ENCODE measurements around the gene ANKS6.

Gene ANKS6

GRCh38 chr9:98708103-98708932, 88.0 kb downstream of the ANKS6 start:
- TF ChIP-seq CTCF (conservative IDR thresholded peaks at IDR 0.05; ENCODE audit: control insufficient read depth, insufficient read depth, low read depth, low read length) = no peak
- DNase-seq (ENCODE audit: low read depth) = no peak
- H3K4me3 ChIP-seq (ENCODE audit: control insufficient read depth, low read depth, low read length) = peak overlapping the region; percentile 43

GRCh38 chr9:98707166-98708102, 88.9 kb downstream of the ANKS6 start:
- H3K4me3 ChIP-seq (ENCODE audit: control insufficient read depth, low read depth, low read length) = peak overlapping the region; percentile 43
- DNase-seq (ENCODE audit: low read depth) = peak; percentile 82
- peak; percentile 63 for TF ChIP-seq CTCF (conservative IDR thresholded peaks at IDR 0.05; ENCODE audit: control insufficient read depth, insufficient read depth, low read depth, low read length)

- no peak for TF ChIP-seq CTCF (conservative IDR thresholded peaks at IDR 0.05; ENCODE audit: control insufficient read depth, insufficient read depth, low read depth, low read length)
- peak; percentile 27 for DNase-seq (ENCODE audit: low read depth)
- H3K4me3 ChIP-seq (ENCODE audit: control insufficient read depth, low read depth, low read length) = peak overlapping the region; percentile 43
Observed at GRCh38 chr9:98706651-98707165, 89.6 kb downstream of the ANKS6 start.

- DNase-seq (ENCODE audit: low read depth) = no peak
- TF ChIP-seq CTCF (conservative IDR thresholded peaks at IDR 0.05; ENCODE audit: control insufficient read depth, insufficient read depth, low read depth, low read length) = no peak
- no peak overlapping the region for H3K4me3 ChIP-seq (ENCODE audit: control insufficient read depth, low read depth, low read length)
Observed at GRCh38 chr9:98702835-98703380, 93.4 kb downstream of the ANKS6 start.

GRCh38 chr9:98702340-98702739, 94.0 kb downstream of the ANKS6 start:
- DNase-seq (ENCODE audit: low read depth) = no peak
- TF ChIP-seq CTCF (conservative IDR thresholded peaks at IDR 0.05; ENCODE audit: control insufficient read depth, insufficient read depth, low read depth, low read length) = no peak
- no peak overlapping the region for H3K4me3 ChIP-seq (ENCODE audit: control insufficient read depth, low read depth, low read length)

- DNase-seq (ENCODE audit: low read depth) = no peak
- H3K4me3 ChIP-seq (ENCODE audit: control insufficient read depth, low read depth, low read length) = no peak overlapping the region
- TF ChIP-seq CTCF (conservative IDR thresholded peaks at IDR 0.05; ENCODE audit: control insufficient read depth, insufficient read depth, low read depth, low read length) = no peak
Observed at GRCh38 chr9:98701576-98701975, 94.8 kb downstream of the ANKS6 start.
